Neural cell (in vitro differentiated cells): ENCODE results near the gene FLOT1. TPM values are rescaled to one million over a fixed set of nuclear protein-coding genes. Genes with fewer than 3 reads are reported as not detected.

Experiments used
- H2AFZ ChIP-seq: fragments of 200-600, 300-800 bp; sonication (generic), shearing (Covaris generic); 2 replicates; pipeline ENCODE4 v1.6.0; 2014; ENCODE audit warnings: low read depth, mild to moderate bottlenecking, antibody characterized with exemption, low read length, moderate library complexity
- H3F3A ChIP-seq: fragments of 200-600 bp; shearing (Covaris generic); 2 replicates; pipeline ENCODE4 v1.6.1; 2016; ENCODE audit warnings: mild to moderate bottlenecking, moderate library complexity, mixed read lengths, antibody characterized with exemption, low read length; ENCODE audit not compliant: insufficient read depth, poor library complexity, severe bottlenecking
- H3K27ac ChIP-seq: fragments of 200-600, 300-800 bp; sonication (generic), shearing (Covaris generic); 2 replicates; pipeline ENCODE4 v1.5.1; 2014; ENCODE audit warnings: mild to moderate bottlenecking, low read length, moderate library complexity
- H3K27me3 ChIP-seq: fragments of 300-800, 200-600 bp; sonication (generic), shearing (Covaris generic); 2 replicates; pipeline ENCODE4 v1.6.0; 2014; ENCODE audit warnings: mild to moderate bottlenecking, low read depth, low read length, moderate library complexity; ENCODE audit not compliant: insufficient read depth
- H3K36me3 ChIP-seq: fragments of 300-800, 200-600 bp; sonication (generic), shearing (Covaris generic); 2 replicates; pipeline ENCODE4 v1.5.1; 2014; ENCODE audit warnings: mild to moderate bottlenecking, antibody characterized with exemption, low read length, moderate library complexity; ENCODE audit not compliant: insufficient read depth
- H3K4me2 ChIP-seq: fragments of 300-800, 200-600 bp; sonication (generic), shearing (Covaris generic); 2 replicates; pipeline ENCODE4 v1.6.0; 2014; ENCODE audit warnings: mild to moderate bottlenecking, low read length
- H3K4me3 ChIP-seq: fragments of 300-800, 200-600 bp; sonication (generic), shearing (Covaris generic); 2 replicates; pipeline ENCODE4 v1.5.1; 2014; ENCODE audit warnings: mild to moderate bottlenecking, low read length, moderate library complexity
- H3K79me2 ChIP-seq: fragments of 200-600 bp; shearing (Covaris generic); replicated peaks from 2 replicates; pipeline ENCODE4 v1.6.0; 2014; ENCODE audit warnings: mild to moderate bottlenecking, low read length, moderate library complexity; ENCODE audit not compliant: insufficient read depth
- H3K9ac ChIP-seq: fragments of 300-800, 200-600 bp; sonication (generic), shearing (Covaris generic); 2 replicates; pipeline ENCODE4 v1.6.1; 2016; ENCODE audit warnings: mild to moderate bottlenecking, low read length, mixed read lengths
- H3K9me2 ChIP-seq: fragments of 200-600 bp; shearing (Covaris generic); 2 replicates; pipeline ENCODE4 v1.6.1; 2016; ENCODE audit warnings: mild to moderate bottlenecking, low read length, mixed read lengths; ENCODE audit not compliant: insufficient read depth
- H3K9me3 ChIP-seq: fragments of 200-600, 300-800 bp; sonication (generic), shearing (Covaris generic); 2 replicates; pipeline ENCODE4 v1.6.1; 2016; ENCODE audit warnings: mild to moderate bottlenecking, mixed run types, low read length, moderate library complexity, mixed read lengths
- H4K20me1 ChIP-seq: fragments of 200-600 bp; shearing (Covaris generic); 2 replicates; pipeline ENCODE4 v1.6.1; 2016; ENCODE audit warnings: mild to moderate bottlenecking, mixed run types; ENCODE audit not compliant: insufficient read depth
- EP300 ChIP-seq: fragments of 450-650 bp; conservative IDR thresholded peaks from 2 replicates; pipeline ENCODE4 v1.6.1; 2014; ENCODE audit warnings: antibody characterized with exemption, mild to moderate bottlenecking, moderate library complexity; ENCODE audit not compliant: poor library complexity, severe bottlenecking
- EZH2 ChIP-seq: fragments of 200-600, 300-800 bp; shearing (Covaris generic), sonication (generic); IDR thresholded peaks from 2 replicates; pipeline ENCODE4 v1.6.1; 2014; ENCODE audit warnings: antibody characterized with exemption, low read length, borderline replicate concordance, mild to moderate bottlenecking; ENCODE audit not compliant: insufficient read depth, poor library complexity, severe bottlenecking
- MXI1 ChIP-seq: fragments of 450-650 bp; conservative IDR thresholded peaks from 2 replicates; pipeline ENCODE4 v1.6.1; 2014; ENCODE audit warnings: antibody characterized with exemption, mild to moderate bottlenecking; ENCODE audit not compliant: poor library complexity, severe bottlenecking
- POLR2AphosphoS5 ChIP-seq: IDR thresholded peaks from 2 replicates; pipeline ENCODE4 v1.6.1; 2012
- RAD21 ChIP-seq: fragments of 450-650 bp; conservative IDR thresholded peaks from 2 replicates; pipeline ENCODE4 v1.6.1; 2014; ENCODE audit warnings: antibody characterized with exemption, mild to moderate bottlenecking, moderate library complexity
- SMC3 ChIP-seq: fragments of 450-650 bp; conservative IDR thresholded peaks from 2 replicates; pipeline ENCODE4 v1.6.1; 2014; ENCODE audit warnings: antibody characterized with exemption, mild to moderate bottlenecking, moderate library complexity; ENCODE audit not compliant: poor library complexity
- TAF1 ChIP-seq: IDR thresholded peaks from 2 replicates; pipeline ENCODE4 v1.6.1; 2012; ENCODE audit warnings: low read depth
- polyA plus RNA-seq: library from polyadenylated mRNA; depleted of rRNA; stranded (reverse); fragments of >200 nt; gene quantifications from 2 replicates; pipeline ENCODE4 v1.2.3, GENCODE V29; 2014
- TF ChIP-seq, protein P1 (sequence below): IDR thresholded peaks from 2 replicates; pipeline ENCODE4 v1.6.1; 2012; ENCODE audit warnings: borderline replicate concordance
- TF ChIP-seq, protein P2 (sequence below): fragments of 450-650 bp; IDR thresholded peaks from 2 replicates; pipeline ENCODE4 v1.5.1; 2014; ENCODE audit warnings: antibody characterized with exemption, mild to moderate bottlenecking, moderate library complexity; ENCODE audit not compliant: poor library complexity, severe bottlenecking

The FLOT1 gene
- polyA plus RNA-seq, 1 donor from 2014 or later, result 72.7 TPM

DNA sequence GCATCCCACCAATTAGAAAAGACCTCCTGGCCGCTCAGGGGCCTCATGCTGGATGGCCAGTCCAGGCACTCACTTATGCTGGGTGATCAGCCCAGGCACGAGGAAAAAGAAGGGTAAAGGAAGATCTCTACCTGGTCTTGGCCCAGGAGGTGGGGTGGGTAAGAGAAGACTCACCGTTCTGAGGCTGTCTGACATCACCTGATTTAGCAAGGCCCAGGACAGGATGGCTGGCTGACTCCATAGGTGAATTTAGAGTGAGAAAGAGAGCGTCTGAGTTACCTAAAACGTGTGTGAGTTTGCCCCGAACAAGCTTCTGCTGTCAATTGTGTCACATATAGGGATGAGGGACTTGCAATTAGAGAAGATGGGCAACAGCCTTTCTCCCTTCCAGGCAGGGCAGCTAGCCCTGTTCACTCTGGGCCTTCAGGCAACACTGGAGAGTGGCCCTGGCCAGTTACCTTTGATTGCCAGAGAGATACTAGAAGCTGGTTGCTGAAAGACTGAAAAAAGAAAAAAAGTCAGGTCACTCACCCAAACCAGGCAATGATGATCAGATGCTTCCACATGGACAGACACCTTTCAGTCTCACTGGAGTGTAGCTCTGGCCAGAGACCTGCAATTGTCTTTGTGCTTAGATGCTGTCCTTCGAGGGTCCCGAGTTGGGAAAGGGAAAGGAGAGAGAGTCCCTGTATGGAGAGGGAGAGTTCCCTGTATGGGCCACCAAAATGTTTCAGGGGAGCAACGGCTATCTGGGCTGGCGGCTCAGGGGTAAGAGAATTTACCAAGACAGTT is 37.6 kb upstream of the FLOT1 start:
- Histone ChIP-seq H3K36me3 (no peaks in the 10 kb centered on the region), H3K27me3 (no peaks in the 10 kb centered on the region), H3K9ac (no peak overlapping the region), H3K9me3 (no peaks in the 10 kb centered on the region), H3K79me2 (no peaks in the 10 kb centered on the region), H3K4me3 (no peak overlapping the region), H3F3A (no peaks in the 10 kb centered on the region), H3K4me2 (no peak overlapping the region), H3K9me2 (no peaks in the 10 kb centered on the region), H2AFZ (no peak overlapping the region), H4K20me1 (no peaks in the 10 kb centered on the region), H3K27ac (no peak overlapping the region)
- TF ChIP-seq, protein P1, sequence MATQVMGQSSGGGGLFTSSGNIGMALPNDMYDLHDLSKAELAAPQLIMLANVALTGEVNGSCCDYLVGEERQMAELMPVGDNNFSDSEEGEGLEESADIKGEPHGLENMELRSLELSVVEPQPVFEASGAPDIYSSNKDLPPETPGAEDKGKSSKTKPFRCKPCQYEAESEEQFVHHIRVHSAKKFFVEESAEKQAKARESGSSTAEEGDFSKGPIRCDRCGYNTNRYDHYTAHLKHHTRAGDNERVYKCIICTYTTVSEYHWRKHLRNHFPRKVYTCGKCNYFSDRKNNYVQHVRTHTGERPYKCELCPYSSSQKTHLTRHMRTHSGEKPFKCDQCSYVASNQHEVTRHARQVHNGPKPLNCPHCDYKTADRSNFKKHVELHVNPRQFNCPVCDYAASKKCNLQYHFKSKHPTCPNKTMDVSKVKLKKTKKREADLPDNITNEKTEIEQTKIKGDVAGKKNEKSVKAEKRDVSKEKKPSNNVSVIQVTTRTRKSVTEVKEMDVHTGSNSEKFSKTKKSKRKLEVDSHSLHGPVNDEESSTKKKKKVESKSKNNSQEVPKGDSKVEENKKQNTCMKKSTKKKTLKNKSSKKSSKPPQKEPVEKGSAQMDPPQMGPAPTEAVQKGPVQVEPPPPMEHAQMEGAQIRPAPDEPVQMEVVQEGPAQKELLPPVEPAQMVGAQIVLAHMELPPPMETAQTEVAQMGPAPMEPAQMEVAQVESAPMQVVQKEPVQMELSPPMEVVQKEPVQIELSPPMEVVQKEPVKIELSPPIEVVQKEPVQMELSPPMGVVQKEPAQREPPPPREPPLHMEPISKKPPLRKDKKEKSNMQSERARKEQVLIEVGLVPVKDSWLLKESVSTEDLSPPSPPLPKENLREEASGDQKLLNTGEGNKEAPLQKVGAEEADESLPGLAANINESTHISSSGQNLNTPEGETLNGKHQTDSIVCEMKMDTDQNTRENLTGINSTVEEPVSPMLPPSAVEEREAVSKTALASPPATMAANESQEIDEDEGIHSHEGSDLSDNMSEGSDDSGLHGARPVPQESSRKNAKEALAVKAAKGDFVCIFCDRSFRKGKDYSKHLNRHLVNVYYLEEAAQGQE, result no peak
- TF ChIP-seq, protein P2, sequence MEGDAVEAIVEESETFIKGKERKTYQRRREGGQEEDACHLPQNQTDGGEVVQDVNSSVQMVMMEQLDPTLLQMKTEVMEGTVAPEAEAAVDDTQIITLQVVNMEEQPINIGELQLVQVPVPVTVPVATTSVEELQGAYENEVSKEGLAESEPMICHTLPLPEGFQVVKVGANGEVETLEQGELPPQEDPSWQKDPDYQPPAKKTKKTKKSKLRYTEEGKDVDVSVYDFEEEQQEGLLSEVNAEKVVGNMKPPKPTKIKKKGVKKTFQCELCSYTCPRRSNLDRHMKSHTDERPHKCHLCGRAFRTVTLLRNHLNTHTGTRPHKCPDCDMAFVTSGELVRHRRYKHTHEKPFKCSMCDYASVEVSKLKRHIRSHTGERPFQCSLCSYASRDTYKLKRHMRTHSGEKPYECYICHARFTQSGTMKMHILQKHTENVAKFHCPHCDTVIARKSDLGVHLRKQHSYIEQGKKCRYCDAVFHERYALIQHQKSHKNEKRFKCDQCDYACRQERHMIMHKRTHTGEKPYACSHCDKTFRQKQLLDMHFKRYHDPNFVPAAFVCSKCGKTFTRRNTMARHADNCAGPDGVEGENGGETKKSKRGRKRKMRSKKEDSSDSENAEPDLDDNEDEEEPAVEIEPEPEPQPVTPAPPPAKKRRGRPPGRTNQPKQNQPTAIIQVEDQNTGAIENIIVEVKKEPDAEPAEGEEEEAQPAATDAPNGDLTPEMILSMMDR, result no peak
- TF ChIP-seq SMC3 (no peak), POLR2AphosphoS5 (no peak), EP300 (no peak), EZH2 (no peak), MXI1 (no peak), TAF1 (no peak), RAD21 (no peak)

DNA sequence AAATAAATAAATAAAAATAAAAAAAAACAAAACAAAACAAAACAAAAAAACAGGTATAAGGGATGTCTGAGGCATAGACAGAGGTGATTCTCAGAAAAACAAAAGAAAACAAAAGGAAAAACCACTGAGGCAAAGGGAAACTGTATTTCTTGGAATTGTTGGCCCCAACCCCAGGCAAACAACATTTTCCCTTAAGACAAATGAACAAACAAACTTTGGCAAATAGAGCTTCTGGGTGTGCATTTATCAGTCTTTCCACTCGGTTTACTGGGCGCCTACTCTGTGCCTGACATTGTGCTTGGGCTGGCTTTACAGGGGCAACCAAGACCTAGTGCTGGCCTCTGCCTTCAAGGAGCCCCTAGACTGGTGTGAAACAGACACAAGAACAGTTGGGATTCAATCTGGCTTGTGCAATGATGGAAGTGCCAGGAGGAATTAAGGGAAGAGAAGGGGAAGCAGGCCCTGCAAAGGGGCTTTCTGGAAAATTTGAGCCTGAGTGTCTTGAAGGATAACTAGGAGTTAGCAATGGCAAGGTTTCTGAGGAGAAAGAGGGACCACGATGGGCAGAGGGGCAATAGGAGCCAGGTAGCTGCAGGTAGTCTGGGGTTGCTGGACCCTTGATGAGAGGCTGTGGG is 35.6 kb upstream of the FLOT1 start:
- Histone ChIP-seq H3K9me2 (no peaks in the 10 kb centered on the region), H3K9me3 (no peaks in the 10 kb centered on the region), H3K9ac (no peak overlapping the region), H3K4me3 (no peak overlapping the region), H3K36me3 (no peaks in the 10 kb centered on the region), H3K27me3 (no peaks in the 10 kb centered on the region), H4K20me1 (no peaks in the 10 kb centered on the region), H3K4me2 (no peak overlapping the region), H3K27ac (no peak overlapping the region), H2AFZ (no peak overlapping the region), H3F3A (no peaks in the 10 kb centered on the region), H3K79me2 (no peaks in the 10 kb centered on the region)
- TF ChIP-seq POLR2AphosphoS5 (no peak), MXI1 (no peak), EZH2 (no peak)
- TF ChIP-seq, protein P1, result no peak
- TF ChIP-seq, protein P2, result no peak
